ENCODE data around the gene TSEN15.

DNA sequence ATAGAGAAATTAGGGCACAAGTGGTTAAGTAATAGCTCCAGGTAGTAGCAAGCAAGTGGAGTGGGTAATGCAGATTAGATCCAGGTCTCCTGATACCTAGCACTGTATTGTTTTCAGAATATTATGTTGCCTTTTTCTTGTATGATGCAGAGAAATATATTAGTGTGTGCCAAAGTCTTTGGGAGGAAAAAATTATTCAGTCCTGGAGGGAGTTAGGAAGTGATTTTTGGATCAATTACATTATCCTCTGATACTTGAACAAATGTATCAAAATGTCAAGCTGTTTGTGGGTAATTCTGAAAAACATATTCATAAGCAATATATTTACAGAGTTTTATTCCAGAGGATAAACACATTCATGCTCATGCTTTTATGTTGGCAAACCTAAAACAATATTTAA, 28.8 kb downstream of the TSEN15 start:
- TF ChIP-seq GABPA (IDR thresholded peaks at IDR 0.05 in 1 of 2, conservative IDR thresholded peaks at IDR 0.05 in 1 of 2) (no peak), HNF4A (conservative IDR thresholded peaks at IDR 0.05) (no peak), RXRA (IDR thresholded peaks at IDR 0.05) (no peak), SP1 (IDR thresholded peaks at IDR 0.05) (no peak), RAD21 (IDR thresholded peaks at IDR 0.05) (no peak), FOXA1 (IDR thresholded peaks at IDR 0.05) (no peak), TAF1 (conservative IDR thresholded peaks at IDR 0.05) (no peak), EGR1 (IDR thresholded peaks at IDR 0.05; ENCODE audit: low read depth in 2 of 2) (no peak)
- TF ChIP-seq, protein P1, sequence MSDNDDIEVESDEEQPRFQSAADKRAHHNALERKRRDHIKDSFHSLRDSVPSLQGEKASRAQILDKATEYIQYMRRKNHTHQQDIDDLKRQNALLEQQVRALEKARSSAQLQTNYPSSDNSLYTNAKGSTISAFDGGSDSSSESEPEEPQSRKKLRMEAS (IDR thresholded peaks at IDR 0.05) = no peak
- TF ChIP-seq, protein P2, sequence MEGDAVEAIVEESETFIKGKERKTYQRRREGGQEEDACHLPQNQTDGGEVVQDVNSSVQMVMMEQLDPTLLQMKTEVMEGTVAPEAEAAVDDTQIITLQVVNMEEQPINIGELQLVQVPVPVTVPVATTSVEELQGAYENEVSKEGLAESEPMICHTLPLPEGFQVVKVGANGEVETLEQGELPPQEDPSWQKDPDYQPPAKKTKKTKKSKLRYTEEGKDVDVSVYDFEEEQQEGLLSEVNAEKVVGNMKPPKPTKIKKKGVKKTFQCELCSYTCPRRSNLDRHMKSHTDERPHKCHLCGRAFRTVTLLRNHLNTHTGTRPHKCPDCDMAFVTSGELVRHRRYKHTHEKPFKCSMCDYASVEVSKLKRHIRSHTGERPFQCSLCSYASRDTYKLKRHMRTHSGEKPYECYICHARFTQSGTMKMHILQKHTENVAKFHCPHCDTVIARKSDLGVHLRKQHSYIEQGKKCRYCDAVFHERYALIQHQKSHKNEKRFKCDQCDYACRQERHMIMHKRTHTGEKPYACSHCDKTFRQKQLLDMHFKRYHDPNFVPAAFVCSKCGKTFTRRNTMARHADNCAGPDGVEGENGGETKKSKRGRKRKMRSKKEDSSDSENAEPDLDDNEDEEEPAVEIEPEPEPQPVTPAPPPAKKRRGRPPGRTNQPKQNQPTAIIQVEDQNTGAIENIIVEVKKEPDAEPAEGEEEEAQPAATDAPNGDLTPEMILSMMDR (IDR thresholded peaks at IDR 0.05; ENCODE audit: low read depth, low read length, missing input control) = no peak
- TF ChIP-seq, protein P3, sequence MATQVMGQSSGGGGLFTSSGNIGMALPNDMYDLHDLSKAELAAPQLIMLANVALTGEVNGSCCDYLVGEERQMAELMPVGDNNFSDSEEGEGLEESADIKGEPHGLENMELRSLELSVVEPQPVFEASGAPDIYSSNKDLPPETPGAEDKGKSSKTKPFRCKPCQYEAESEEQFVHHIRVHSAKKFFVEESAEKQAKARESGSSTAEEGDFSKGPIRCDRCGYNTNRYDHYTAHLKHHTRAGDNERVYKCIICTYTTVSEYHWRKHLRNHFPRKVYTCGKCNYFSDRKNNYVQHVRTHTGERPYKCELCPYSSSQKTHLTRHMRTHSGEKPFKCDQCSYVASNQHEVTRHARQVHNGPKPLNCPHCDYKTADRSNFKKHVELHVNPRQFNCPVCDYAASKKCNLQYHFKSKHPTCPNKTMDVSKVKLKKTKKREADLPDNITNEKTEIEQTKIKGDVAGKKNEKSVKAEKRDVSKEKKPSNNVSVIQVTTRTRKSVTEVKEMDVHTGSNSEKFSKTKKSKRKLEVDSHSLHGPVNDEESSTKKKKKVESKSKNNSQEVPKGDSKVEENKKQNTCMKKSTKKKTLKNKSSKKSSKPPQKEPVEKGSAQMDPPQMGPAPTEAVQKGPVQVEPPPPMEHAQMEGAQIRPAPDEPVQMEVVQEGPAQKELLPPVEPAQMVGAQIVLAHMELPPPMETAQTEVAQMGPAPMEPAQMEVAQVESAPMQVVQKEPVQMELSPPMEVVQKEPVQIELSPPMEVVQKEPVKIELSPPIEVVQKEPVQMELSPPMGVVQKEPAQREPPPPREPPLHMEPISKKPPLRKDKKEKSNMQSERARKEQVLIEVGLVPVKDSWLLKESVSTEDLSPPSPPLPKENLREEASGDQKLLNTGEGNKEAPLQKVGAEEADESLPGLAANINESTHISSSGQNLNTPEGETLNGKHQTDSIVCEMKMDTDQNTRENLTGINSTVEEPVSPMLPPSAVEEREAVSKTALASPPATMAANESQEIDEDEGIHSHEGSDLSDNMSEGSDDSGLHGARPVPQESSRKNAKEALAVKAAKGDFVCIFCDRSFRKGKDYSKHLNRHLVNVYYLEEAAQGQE (IDR thresholded peaks at IDR 0.05) = no peak

All from liver (tissue), 3 donors.